Activated naive CD4-positive, alpha-beta T cell treated with anti-CD3 and anti-CD28 coated beads for 36 hours (primary cell): ENCODE measurements around the gene PHC2. TPM values are rescaled to one million over a fixed set of nuclear protein-coding genes. Genes with fewer than 3 reads are reported as not detected.

ENCODE experiments used
- CTCF ChIA-PET: fragments of 350-600 bp; sonication (Branson Sonifier 250); formaldehyde crosslinking; loops from one replicate; lab custom pipeline; 2021; ENCODE audit warnings: antibody characterized with exemption; lab: Charles Lee
- DNase-seq: peaks from one replicate; pipeline ENCODE4 v3.0.0-alpha.2; 2020
- H3K27ac Mint-ChIP-seq: one replicate; pipeline ENCODE4 v1.8.0; 2021; ENCODE audit warnings: mild to moderate bottlenecking, mixed read lengths
- H3K27me3 Mint-ChIP-seq: one replicate; pipeline ENCODE4 v1.8.0; 2021; ENCODE audit warnings: low read depth, mixed read lengths
- H3K36me3 Mint-ChIP-seq: one replicate; pipeline ENCODE4 v1.8.0; 2021; ENCODE audit warnings: low read depth, mixed read lengths
- H3K4me1 Mint-ChIP-seq: one replicate; pipeline ENCODE4 v1.8.0; 2021; ENCODE audit warnings: low read depth, mixed read lengths
- H3K4me3 Mint-ChIP-seq: one replicate; pipeline ENCODE4 v1.8.0; 2021; ENCODE audit warnings: mild to moderate bottlenecking, moderate library complexity, mixed read lengths
- H3K9me3 Mint-ChIP-seq: one replicate; pipeline ENCODE4 v1.8.0; 2021; ENCODE audit warnings: mixed read lengths
- intact Hi-C: fragments of 100-400 bp; cut with micrococcal nuclease; formaldehyde crosslinking; loops from one replicate; pipeline ENCODE4 v1.15.1; 2023
- total RNA-seq, 2 experiments: library from RNA; stranded (reverse); gene quantifications; one replicate each; pipeline ENCODE4 v1.2.3, GENCODE V29; 2021

The PHC2 gene
- total RNA-seq, 2 experiments from 2014 or later, result 15.6 to 15.9 TPM

DNA sequence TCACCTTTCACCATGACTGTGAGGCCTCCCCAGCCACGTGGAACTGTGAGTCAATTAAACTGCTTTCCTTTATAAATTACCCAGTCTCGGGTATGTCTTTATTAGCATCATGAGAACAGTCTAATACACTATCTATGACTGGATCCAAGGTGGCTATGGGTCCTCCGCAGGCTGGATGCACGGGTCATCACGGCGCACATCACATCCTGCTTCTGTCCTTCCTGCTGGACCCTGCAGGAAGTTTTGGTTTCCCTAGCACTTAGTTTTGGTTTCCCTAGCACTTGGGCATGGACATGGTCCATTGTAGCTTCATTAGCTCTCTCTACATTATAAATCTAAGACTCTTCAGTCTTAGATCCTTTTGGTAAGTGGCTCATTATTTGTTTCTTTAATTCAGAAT lies 14.2 kb upstream of the PHC2 start:
- intact Hi-C loops, result no loop called here
- Mint-ChIP-seq H3K36me3 (no peaks in the 10 kb centered on the region), H3K4me3 (no peak overlapping the region), H3K27ac (no peak overlapping the region), H3K4me1 (no peaks in the 10 kb centered on the region), H3K9me3 (no peaks in the 10 kb centered on the region), H3K27me3 (peaks cover 7% of the 10 kb centered on the region)
- DNase-seq, result no peak
- CTCF ChIA-PET, result interaction anchor here (1.0 kb wide), 1 partner anchor 26 kb away, joined by 3 read pairs; no protein-coding TSS in a partner anchor

DNA sequence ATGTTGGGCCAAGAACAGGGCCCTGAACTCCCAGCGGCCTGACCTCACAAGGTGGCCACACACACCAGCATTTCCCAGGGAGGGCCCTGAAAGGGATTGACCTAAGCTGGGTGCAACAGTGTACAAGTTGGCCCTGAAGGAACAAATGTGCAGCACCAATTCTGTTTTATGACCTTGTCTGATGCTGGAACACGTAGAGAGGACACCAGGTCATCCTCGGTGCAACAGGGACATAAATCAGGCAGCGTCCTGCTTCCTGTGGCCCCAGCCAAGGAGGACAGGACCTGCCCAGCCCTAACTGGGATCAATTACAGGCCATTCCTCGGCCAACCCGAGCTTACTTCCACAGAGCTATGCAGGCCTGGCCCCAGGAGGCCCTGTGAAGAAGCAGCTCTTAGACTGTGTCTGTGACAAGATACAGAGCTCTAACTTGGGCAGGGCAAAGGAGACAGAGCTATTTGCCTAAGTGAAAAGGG lies 12.8 kb upstream of the PHC2 start:
- Mint-ChIP-seq H3K27ac (no peak overlapping the region), H3K4me1 (no peaks in the 10 kb centered on the region), H3K36me3 (no peaks in the 10 kb centered on the region), H3K27me3 (peaks cover 7% of the 10 kb centered on the region), H3K9me3 (no peaks in the 10 kb centered on the region), H3K4me3 (no peak overlapping the region)
- DNase-seq, result no peak
- CTCF ChIA-PET, result interaction anchor here (0.7 kb wide), 1 partner anchor 27 kb away, joined by 3 read pairs; no protein-coding TSS in a partner anchor
- intact Hi-C loops, result no loop called here

DNA sequence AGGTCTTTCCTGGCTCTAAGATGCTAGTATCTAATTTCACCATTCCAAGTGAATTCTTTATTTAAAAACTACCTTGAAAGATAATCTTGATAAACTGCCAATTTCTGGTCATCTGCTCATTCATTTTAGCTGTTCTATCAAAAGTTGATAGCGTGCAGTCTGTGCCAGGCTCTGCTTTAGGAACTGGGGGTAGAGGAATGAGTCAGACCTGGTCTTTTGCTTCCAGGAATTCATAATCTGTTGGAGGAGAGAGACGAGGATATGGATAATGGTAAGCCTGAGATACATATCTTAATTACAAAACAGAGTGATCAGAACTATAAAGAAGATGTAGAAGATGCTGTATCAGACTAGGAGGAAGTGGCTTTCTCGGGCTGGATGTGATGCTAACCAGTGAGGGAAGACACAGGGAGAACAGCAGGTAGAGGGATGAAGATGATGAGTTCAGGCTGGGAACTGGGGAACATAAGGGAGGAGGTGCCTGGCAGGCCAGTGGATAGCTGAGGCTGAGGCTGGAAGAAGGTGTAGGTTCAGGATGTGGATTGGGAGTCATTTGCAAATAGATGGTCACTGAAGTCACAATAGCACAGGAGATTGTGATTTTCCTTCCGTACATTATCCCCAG lies 12.3 kb upstream of the PHC2 start:
- CTCF ChIA-PET, result interaction anchor here (0.7 kb wide), 1 partner anchor 28 kb away, joined by 3 read pairs; no protein-coding TSS in a partner anchor
- H3K4me3 Mint-ChIP-seq, result no peak overlapping the region
- H3K36me3 Mint-ChIP-seq, result no peaks in the 10 kb centered on the region
- H3K27ac Mint-ChIP-seq, result no peak overlapping the region
- H3K4me1 Mint-ChIP-seq, result no peaks in the 10 kb centered on the region
- peaks cover 7% of the 10 kb centered on the region for H3K27me3 Mint-ChIP-seq
- no peak for DNase-seq
- intact Hi-C loops, result no loop called here
- no peaks in the 10 kb centered on the region for H3K9me3 Mint-ChIP-seq

DNA sequence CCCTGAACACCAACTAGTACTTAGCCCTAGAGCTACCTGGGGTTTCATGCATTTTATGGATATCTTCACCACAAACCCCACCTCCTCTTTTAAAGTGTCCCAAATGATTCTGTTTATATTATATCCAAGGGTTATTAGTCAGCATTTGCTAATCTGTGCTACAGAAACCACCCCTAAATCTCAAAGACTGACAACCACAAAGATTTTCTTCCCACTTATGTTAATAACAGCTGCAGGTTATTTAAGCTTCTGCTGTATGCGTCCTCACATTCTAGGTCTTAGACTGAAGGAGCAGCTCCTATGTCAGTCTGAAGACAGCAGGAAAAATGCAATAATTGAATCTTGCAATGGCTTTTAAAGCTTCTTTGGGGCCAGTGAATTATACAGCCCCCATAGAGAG lies 11.2 kb upstream of the PHC2 start:
- no peaks in the 10 kb centered on the region for H3K9me3 Mint-ChIP-seq
- DNase-seq, result no peak
- no peak overlapping the region for H3K4me3 Mint-ChIP-seq
- CTCF ChIA-PET, result no interaction called here
- H3K36me3 Mint-ChIP-seq, result no peaks in the 10 kb centered on the region
- H3K4me1 Mint-ChIP-seq, result no peaks in the 10 kb centered on the region
- no peak overlapping the region for H3K27ac Mint-ChIP-seq
- intact Hi-C loops, result no loop called here
- H3K27me3 Mint-ChIP-seq, result peaks cover 5% of the 10 kb centered on the region

DNA sequence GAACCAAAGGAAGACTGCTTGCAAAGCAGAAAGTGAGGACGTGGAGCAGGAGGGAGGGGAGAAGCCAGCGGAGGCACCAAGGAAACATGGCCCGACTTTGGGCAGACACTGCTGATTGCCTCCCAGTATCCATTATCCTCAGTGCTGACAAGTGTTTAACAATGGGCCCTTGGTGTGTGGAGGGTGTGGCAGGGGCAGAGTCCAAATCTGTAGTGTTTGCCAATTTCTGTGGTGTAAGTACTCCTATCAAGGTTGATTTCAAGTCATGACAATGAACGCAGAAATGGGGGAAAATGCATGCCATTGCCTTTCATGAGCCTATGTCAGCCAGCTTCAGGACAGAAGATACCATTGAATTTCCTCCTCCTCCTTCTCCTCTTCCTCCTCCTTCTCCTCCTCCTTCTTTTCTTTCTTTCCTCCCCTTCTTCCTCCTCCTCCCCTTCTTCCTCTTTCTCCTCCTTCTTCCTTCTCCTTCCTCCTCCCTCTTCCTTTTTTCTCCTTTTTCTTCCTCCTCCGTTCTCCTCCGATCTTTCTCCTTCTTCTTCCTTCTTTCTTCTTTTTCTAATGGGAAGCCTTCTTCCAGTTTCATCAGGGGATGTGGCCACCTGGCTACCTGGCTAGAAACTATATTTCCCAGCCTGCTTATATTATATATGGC lies 10.3 kb upstream of the PHC2 start:
- CTCF ChIA-PET, result interaction anchor here (0.9 kb wide), 1 partner anchor 15 kb away, joined by 3 read pairs; no protein-coding TSS in a partner anchor
- no peaks in the 10 kb centered on the region for H3K36me3 Mint-ChIP-seq
- H3K27ac Mint-ChIP-seq, result no peak overlapping the region
- no peaks in the 10 kb centered on the region for H3K9me3 Mint-ChIP-seq
- H3K4me1 Mint-ChIP-seq, result no peaks in the 10 kb centered on the region
- peaks cover under 1% of the 10 kb centered on the region for H3K27me3 Mint-ChIP-seq
- no peak for DNase-seq
- H3K4me3 Mint-ChIP-seq, result no peak overlapping the region
- intact Hi-C loops, result no loop called here

DNA sequence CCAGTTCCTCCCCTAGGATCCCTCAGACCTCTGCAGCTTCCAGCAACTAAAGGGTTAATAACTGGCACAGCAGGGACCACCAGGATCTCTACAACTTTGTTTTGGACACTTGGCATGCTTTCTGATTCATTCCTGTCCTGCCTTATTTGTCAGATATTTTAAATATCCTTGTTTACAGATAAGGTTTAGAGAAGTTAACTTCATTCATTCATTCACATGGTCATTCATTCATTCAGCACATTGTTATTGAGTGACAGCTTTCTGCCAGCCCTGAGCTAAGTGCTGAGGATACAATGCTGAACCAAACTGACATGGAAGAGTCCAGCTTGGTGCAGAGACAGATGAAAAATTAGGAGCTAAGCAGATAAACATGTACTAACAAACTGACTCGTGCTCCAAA lies 8.8 kb upstream of the PHC2 start:
- H3K36me3 Mint-ChIP-seq, result no peaks in the 10 kb centered on the region
- H3K9me3 Mint-ChIP-seq, result no peaks in the 10 kb centered on the region
- H3K27ac Mint-ChIP-seq, result no peak overlapping the region
- no peak overlapping the region for H3K4me3 Mint-ChIP-seq
- H3K27me3 Mint-ChIP-seq, result no peaks in the 10 kb centered on the region
- no peak for DNase-seq
- CTCF ChIA-PET, result interaction anchor here (1.5 kb wide), 1 partner anchor 32 kb away, joined by 4 read pairs; the partner anchor contains the start of gene ZSCAN20
- intact Hi-C loops, result no loop called here
- no peaks in the 10 kb centered on the region for H3K4me1 Mint-ChIP-seq

DNA sequence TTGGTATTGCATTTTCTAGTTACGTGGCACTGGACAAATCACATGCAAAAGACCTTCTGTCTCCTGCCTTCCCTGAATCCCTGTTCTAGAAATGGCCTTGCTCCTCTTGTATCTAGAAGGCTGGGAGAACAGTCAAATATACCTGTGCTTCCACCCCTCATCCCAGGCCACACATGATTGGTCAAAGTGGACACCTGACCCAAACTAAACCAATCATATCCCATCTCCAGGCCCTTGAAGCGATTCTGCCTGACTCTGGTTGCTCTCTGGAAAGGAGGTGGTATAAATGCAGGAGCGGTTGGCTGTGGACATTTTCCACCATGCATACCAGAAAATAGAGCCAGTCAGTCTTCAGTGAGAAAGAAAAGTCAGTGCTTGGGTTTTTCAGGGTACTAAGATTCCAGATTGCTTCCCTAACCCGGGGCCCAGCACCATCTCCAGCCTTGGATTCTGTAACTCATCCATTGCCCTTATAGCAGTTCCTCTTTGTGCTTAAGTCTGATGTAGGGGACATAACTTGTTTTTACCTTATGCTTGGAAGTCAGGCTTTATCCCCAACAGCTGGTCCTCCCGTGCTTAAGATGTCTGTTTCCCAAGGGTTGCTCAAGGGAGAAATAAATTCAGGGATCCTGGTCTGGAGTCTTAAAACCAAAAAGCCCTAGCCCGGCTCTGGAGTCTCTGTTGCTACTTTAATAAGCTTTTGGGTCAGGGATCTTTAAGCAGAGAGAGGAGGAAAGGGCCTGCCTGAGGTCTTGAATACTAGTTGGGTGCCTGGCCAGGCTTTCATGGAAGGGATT lies 7.7 kb upstream of the PHC2 start:
- DNase-seq, result no peak
- no peaks in the 10 kb centered on the region for H3K36me3 Mint-ChIP-seq
- H3K27ac Mint-ChIP-seq, result no peak overlapping the region
- CTCF ChIA-PET, result interaction anchor here (1.5 kb wide), 1 partner anchor 33 kb away, joined by 4 read pairs; the partner anchor contains the start of gene ZSCAN20
- H3K9me3 Mint-ChIP-seq, result no peaks in the 10 kb centered on the region
- no peaks in the 10 kb centered on the region for H3K4me1 Mint-ChIP-seq
- H3K27me3 Mint-ChIP-seq, result no peaks in the 10 kb centered on the region
- intact Hi-C loops, result no loop called here
- H3K4me3 Mint-ChIP-seq, result no peak overlapping the region

DNA sequence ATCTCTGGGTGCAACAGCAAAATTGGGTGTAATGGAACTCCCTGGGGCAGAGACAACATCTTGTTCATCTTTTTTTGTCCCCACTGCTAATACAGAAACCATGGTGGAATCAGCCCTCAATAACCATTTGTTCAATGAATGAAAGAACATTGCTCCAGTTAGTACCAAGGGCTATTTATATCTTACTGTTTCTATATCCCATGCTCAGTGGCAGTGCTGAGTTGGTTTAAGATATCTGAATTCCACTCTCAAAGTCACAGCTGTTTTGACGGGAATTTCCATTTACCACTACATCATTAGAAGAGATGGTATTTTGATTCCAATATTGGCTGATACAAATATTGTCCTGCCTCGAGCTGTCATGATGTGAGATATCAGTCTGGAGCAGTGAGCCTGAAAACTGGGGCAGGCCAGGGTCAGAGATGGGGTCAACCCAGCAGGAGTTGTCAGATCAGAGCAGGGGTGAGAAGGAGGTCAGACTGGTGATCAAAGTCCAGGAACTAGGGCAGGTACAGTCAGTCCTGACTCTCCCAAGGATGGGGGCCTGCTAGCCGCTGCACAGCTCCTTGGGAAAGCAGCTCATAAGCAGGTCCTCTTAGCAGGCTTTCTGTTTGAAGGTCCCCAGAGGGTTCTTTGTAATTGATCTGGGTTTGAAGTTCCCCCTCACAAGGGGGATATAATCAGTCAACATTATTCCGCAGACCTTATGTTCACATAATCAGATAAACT lies 5.8 kb upstream of the PHC2 start:
- intact Hi-C loops, result no loop called here
- H3K36me3 Mint-ChIP-seq, result no peaks in the 10 kb centered on the region

DNA sequence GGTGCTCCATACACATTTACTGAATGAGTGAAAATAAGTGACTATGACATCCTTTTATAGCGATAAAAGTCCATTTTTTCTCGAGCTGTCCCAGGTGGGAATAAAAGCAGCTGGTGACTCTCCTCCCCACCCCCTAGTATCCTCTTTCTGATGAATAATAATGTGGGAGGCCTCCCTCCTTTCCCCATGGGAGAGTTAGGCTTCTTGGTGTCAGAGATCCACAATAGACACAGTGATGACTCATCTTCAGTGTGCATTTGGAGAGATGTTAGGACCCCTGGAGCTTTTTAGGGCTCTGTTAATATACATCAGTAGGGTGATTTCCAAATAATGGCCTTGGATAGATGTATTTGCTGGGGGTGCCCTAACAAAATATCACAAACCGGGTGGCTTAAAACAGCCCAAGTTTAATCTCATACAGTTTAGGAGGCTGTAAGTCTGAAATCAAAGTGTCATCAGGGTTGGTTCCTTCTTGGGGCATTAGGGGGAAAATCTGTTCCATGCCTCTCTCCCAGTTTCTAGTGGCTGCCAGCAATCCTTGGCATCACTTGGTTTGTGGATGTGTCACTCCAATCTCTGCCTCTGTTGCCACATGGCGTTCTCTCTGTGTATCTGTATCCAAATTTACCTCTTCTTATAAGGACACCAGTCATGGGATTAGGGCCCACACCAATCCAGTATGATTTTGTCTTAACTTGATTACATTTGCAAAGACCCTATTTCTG lies 4.4 kb upstream of the PHC2 start:
- CTCF ChIA-PET, result no interaction called here
- no peaks in the 10 kb centered on the region for H3K36me3 Mint-ChIP-seq
- intact Hi-C loops, result no loop called here
- no peaks in the 10 kb centered on the region for H3K9me3 Mint-ChIP-seq
- DNase-seq, result no peak
- H3K27me3 Mint-ChIP-seq, result peaks cover 2% of the 10 kb centered on the region
- peaks cover 2% of the 10 kb centered on the region for H3K4me1 Mint-ChIP-seq
- no peak overlapping the region for H3K4me3 Mint-ChIP-seq
- no peak overlapping the region for H3K27ac Mint-ChIP-seq

More for the DNA sequence above, 5.8 kb upstream of the PHC2 start:
- Mint-ChIP-seq H3K4me3 (no peak overlapping the region), H3K4me1 (peaks cover 2% of the 10 kb centered on the region), H3K27ac (no peak overlapping the region), H3K9me3 (no peaks in the 10 kb centered on the region), H3K27me3 (no peaks in the 10 kb centered on the region)
- no peak for DNase-seq
- CTCF ChIA-PET, result interaction anchor here (0.6 to 1.1 kb wide), 2 partner anchors 19 to 141 kb away, joined by 3 to 4 read pairs; no protein-coding TSS in a partner anchor

DNA sequence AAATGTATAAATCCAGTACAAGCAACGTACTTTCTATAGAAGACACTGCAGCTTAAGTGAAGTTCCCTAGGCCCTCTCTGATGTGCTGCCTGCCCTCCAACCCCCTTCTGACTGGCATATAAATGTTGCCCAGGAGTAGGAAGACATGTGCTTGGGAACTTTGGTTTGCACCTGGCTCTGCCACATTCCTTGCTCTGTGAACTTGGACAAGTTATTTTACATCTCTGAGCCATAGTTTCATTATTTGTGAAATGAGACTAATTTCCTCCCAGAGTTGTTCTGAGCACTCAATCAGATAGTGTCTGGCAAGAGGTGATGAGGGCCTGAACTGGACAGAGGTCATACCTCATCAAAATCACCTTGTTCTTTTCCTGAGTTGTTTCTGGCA lies 3.5 kb upstream of the PHC2 start:
- no peak overlapping the region for H3K4me3 Mint-ChIP-seq
- H3K36me3 Mint-ChIP-seq, result no peaks in the 10 kb centered on the region

More for the DNA sequence above, 3.5 kb upstream of the PHC2 start:
- Mint-ChIP-seq H3K27ac (no peak overlapping the region), H3K4me1 (peaks cover 2% of the 10 kb centered on the region), H3K27me3 (peaks cover 2% of the 10 kb centered on the region), H3K9me3 (no peaks in the 10 kb centered on the region)
- no peak for DNase-seq
- CTCF ChIA-PET, result interaction anchor here (2.0 kb wide), 1 partner anchor 21 kb away, joined by 8 read pairs; no protein-coding TSS in a partner anchor
- intact Hi-C loops, result no loop called here
